Heart right ventricle (tissue), 16 donors: ENCODE results near the gene STK24. TPM values are rescaled to one million over a fixed set of nuclear protein-coding genes. Genes with fewer than 3 reads are reported as not detected.

Experiments
- ATAC-seq, 8 donors: fragments of 200-7000 bp; cut with Tn5 transposase; one replicate each; pipeline ENCODE4 v1.9.1; 2020; ENCODE audit warnings: mild to moderate bottlenecking in 8 of 8, moderate library complexity in 8 of 8, moderate number of reproducible peaks in 1 of 8
- DNase-seq, 2 donors: peaks; one replicate each; pipeline ENCODE4 v3.0.0-alpha.2; 2020
- H3K27ac ChIP-seq, 10 donors: fragments of 200-600 bp; sonication (generic) in 2 of 10; one replicate each; pipeline versions ENCODE4 v1.5.0 to v1.8.0; 2020 to 2022; ENCODE audit warnings: mild to moderate bottlenecking in 3 of 10
- H3K27me3 ChIP-seq, 7 donors: fragments of 200-600 bp; one replicate each; pipeline ENCODE4 v1.8.0; 2021 to 2022; ENCODE audit warnings: mild to moderate bottlenecking in 2 of 7
- H3K36me3 ChIP-seq, 9 donors: fragments of 200-600 bp; sonication (generic) in 1 of 9; one replicate each; pipeline versions ENCODE4 v1.5.0 to v1.8.0; 2020 to 2022; ENCODE audit warnings: mild to moderate bottlenecking in 2 of 9
- H3K4me1 ChIP-seq, 9 donors: fragments of 200-600 bp; sonication (generic) in 1 of 9; one replicate each; pipeline versions ENCODE4 v1.5.0 to v1.8.0; 2020 to 2022; ENCODE audit warnings: mild to moderate bottlenecking in 4 of 9
- H3K4me3 ChIP-seq, 10 donors: fragments of 200-600 bp; sonication (generic) in 2 of 10; one replicate each; pipeline versions ENCODE4 v1.5.0 to v1.8.0; 2020 to 2022; ENCODE audit warnings: mild to moderate bottlenecking in 7 of 10, moderate library complexity in 2 of 10
- H3K9me3 ChIP-seq, 11 donors: fragments of 200-600 bp in 10 of 11; sonication (generic) in 2 of 11; one replicate each; pipeline versions ENCODE4 v1.5.0 to v1.8.0; 2013 to 2022; ENCODE audit warnings: mild to moderate bottlenecking in 2 of 11, control low read depth in 1 of 11, moderate library complexity in 1 of 11
- WGBS, 2 donors: extraction: QIAGEN DNeasy Blood & Tissue Kit; methylation state at CpG; one replicate each; pipeline ENCODE4 v1.1.7; 2013; ENCODE audit warnings: inconsistent platforms in 1 of 2; 5-methylcytosine and 5-hydroxymethylcytosine counted together
- intact Hi-C, 10 donors: fragments of 100-400 bp; cut with DNase I; formaldehyde crosslinking; loops; one replicate each; pipeline versions ENCODE4 v1.11.1 to v1.14.2; 2022
- polyA plus RNA-seq, 2 donors: library from polyadenylated mRNA; stranded (reverse); fragments of 200-250 nt; gene quantifications; one replicate each; pipeline ENCODE4 v1.2.3, GENCODE V29; 2013
- total RNA-seq, 10 donors: library from RNA; stranded (reverse); fragmentation: NEBNext Ultra II Directional in 3 of 10; extraction: Animal tissue kit (Norgen Biotek cat#: 25700) in 3 of 10; gene quantifications; one replicate each; pipeline versions ENCODE4 v1.2.1 to v1.2.4, GENCODE V29; 2021 to 2023
- TF ChIP-seq, protein P1 (sequence below), 9 donors: fragments of 200-600 bp; sonication (generic) in 2 of 9; IDR thresholded peaks; one replicate each; pipeline versions ENCODE4 v1.5.0 to v1.8.0; 2021 to 2022; ENCODE audit warnings: antibody characterized with exemption in 9 of 9, mild to moderate bottlenecking in 5 of 9, moderate library complexity in 1 of 9
- donor health status: Arrhythmogenic right ventricular cardiomyopathy.
- donor health status: ischemic (EF 13 %, LVEDD 7.1; RV severe dilation, severe dysfunction).
- donor health status: healthy with polysubstance abuse.
- donor health status: DM: no; HTN: yes; CAD: no.
- donor health status: DM: no; HTN: no; CAD: no.
- donor health status: ischemic (EF 25% LVEDD 6.9; RV normal size, moderate dysfunction).
- donor health status: ischemic (EF 25% LVEDD 5.7; RV mildly dilated, moderate dysfunction).
- donor health status: healthy.
- donor health status: DM: yes; HTN: yes; CAD: no.
- donor health status: Ischemic cardiomyopathy.
- donor health status: ischemic (EF 35%, LVEDD 5.7; RV mildly dilated, moderate dysfunction).
- donor health status: nonischemic (EF 11% LVEDD 7.7; RV severe dilation, severe dysfunction).
- donor health status: DM: yes; HTN: yes; CAD: no.
- donor health status: PGD.
- donor health status: ischemic (EF 29% LVEDD 5.4; RV normal size, mild dysfunction).
- donor health status: nonischemic (EF 23%, LVEDD 6.1; RV moderate dilation, normal function).

Gene STK24
- total and polyA plus RNA-seq, 12 donors = 20.8 to 72.9 (median 61.5) TPM

DNA sequence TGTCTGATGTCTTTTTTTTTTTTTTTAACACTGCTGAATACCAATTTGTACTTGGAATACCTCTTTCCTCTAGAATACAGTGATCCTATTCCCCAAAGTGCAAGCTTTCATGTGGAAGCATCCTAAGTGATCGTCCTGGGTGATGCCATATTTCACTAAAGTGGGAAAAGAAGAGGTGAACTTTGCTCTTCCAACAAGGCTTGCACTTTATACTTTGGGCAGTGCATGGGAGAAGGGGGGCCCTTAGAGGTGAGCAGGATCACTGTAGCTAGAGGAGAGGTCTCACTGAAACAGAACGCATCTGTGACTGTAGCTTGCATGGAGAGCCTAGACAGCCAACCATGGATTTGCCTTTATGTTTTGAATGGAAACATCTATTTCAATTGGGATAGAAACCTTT is 173.8 kb downstream of the STK24 start:
- TF ChIP-seq, protein P1, sequence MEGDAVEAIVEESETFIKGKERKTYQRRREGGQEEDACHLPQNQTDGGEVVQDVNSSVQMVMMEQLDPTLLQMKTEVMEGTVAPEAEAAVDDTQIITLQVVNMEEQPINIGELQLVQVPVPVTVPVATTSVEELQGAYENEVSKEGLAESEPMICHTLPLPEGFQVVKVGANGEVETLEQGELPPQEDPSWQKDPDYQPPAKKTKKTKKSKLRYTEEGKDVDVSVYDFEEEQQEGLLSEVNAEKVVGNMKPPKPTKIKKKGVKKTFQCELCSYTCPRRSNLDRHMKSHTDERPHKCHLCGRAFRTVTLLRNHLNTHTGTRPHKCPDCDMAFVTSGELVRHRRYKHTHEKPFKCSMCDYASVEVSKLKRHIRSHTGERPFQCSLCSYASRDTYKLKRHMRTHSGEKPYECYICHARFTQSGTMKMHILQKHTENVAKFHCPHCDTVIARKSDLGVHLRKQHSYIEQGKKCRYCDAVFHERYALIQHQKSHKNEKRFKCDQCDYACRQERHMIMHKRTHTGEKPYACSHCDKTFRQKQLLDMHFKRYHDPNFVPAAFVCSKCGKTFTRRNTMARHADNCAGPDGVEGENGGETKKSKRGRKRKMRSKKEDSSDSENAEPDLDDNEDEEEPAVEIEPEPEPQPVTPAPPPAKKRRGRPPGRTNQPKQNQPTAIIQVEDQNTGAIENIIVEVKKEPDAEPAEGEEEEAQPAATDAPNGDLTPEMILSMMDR (IDR thresholded peaks at IDR 0.05) = no peak
- Histone ChIP-seq H3K36me3 (peaks cover 0 to 31% (median 0%) of the 10 kb centered on the region in 9 donors), H3K4me1 (no peaks in the 10 kb centered on the region), H3K9me3 (no peaks in the 10 kb centered on the region), H3K4me3 (no peak overlapping the region), H3K27me3 (no peaks in the 10 kb centered on the region), H3K27ac (no peak overlapping the region)
- intact Hi-C loops = loop anchor here in 2 of 10 donors (10.0 kb wide), 2 partner anchors 368 to 548 kb away; no protein-coding TSS in a partner anchor
- no peak for DNase-seq
- 92 to 98% methylated on average over 2 of the region's 2 CpGs for WGBS, 2 donors
- ATAC-seq = no peak

DNA sequence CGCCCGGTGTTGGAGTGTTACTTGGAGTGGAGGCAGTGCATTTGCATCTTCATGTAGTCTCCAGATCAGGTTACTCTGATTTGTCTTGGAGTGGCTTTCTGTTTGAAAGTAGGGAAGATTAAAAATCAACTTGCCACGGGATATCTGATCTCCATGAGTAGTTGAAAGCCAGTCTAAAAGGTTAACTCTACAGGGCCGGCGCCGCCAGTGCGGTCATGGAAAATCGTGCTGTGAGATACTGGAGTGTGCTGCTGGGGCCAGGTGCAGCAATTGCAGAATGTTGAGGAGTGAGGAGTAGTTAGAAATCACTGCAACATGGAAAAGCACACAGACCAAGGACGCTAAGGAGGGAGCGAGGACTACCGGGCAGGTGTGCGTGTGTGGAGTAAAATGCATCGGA is 175.0 kb downstream of the STK24 start:
- TF ChIP-seq, protein P1 (IDR thresholded peaks at IDR 0.05) = no peak
- Histone ChIP-seq H3K27me3 (no peaks in the 10 kb centered on the region), H3K4me3 (no peak overlapping the region), H3K4me1 (no peaks in the 10 kb centered on the region), H3K36me3 (peaks cover 0 to 31% (median 0%) of the 10 kb centered on the region in 9 donors), H3K27ac (no peak overlapping the region), H3K9me3 (no peaks in the 10 kb centered on the region)
- intact Hi-C loops = loop anchor here in 2 of 10 donors (10.0 kb wide), 2 partner anchors 367 to 547 kb away; no protein-coding TSS in a partner anchor
- no peak for ATAC-seq
- no peak for DNase-seq
- 88 to 94% methylated on average over 13 of the region's 13 CpGs for WGBS, 2 donors

DNA sequence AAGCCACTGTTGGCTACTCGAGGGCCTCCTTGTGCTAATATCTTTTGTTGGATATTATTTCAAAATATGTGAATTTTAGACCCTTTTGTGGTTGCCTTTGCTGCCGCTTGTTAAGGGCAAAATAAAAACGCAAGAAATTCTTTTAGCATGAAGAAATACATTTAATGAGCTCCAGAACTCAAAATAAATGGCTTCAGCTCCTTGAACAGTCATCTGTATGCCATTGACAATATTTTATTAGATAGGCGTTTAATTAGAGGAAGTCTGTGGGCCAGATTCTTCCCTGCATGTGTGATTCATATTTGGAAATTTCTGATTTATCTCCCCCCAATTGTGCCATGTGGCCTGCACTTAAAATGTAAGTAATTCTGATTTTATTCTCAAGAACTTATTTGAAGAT is 177.2 kb downstream of the STK24 start:
- Histone ChIP-seq H3K4me1 (no peaks in the 10 kb centered on the region), H3K36me3 (peaks cover 0 to 43% (median 9%) of the 10 kb centered on the region in 9 donors), H3K27me3 (no peaks in the 10 kb centered on the region), H3K9me3 (no peaks in the 10 kb centered on the region), H3K4me3 (no peak overlapping the region), H3K27ac (no peak overlapping the region)
- 80 to 89% methylated on average over 4 of the region's 4 CpGs for WGBS, 2 donors
- DNase-seq (no peak), ATAC-seq (no peak)
- intact Hi-C loops = loop anchor here in 5 of 10 donors (5.0 to 10.0 kb wide), 4 partner anchors 255 to 545 kb away; partner anchors contain the start of gene FARP1 (in 5 of the 5)
- TF ChIP-seq, protein P1 (IDR thresholded peaks at IDR 0.05) = no peak

DNA sequence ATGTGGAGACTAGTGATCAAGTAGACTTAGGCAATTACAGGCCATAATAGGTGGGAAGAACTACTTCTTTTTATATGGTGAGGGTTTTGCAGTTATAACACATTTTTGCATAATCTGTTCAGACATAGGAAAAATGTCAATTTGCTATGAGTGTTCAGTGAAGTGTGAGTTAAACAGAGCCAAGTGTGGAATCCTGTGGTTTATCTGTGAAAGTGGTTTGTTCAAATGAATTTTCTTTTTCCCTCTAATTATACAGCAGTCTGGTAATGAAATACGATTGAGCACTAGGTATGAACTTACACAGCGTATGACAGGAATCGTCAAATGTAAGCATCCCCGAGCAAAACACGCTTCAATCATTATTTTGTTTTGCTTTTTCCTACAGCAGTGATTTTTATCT is 178.3 kb downstream of the STK24 start:
- intact Hi-C loops = loop anchor here in 5 of 10 donors (5.0 to 10.0 kb wide), 3 partner anchors 254 to 364 kb away; partner anchors contain the start of gene FARP1 (in 5 of the 5)
- DNase-seq (no peak), ATAC-seq (no peak)
- WGBS, 2 donors = 89% methylated on average over 5 of the region's 5 CpGs
- Histone ChIP-seq H3K27ac (no peak overlapping the region), H3K4me1 (no peaks in the 10 kb centered on the region), H3K36me3 (peaks cover 0 to 45% (median 19%) of the 10 kb centered on the region in 9 donors), H3K4me3 (no peak overlapping the region), H3K9me3 (no peaks in the 10 kb centered on the region), H3K27me3 (no peaks in the 10 kb centered on the region)
- TF ChIP-seq, protein P1 (IDR thresholded peaks at IDR 0.05) = no peak
